ENCODE measurements around the gene FGGY.

FGGY gene

GRCh38 chr1:59704716-59705115 is 407.8 kb downstream of the FGGY start:
- H2AFZ ChIP-seq (ENCODE audit: low read depth, low read length) = no peak overlapping the region
- H3K4me3 ChIP-seq (ENCODE audit: low read depth in 1 of 2, low read length in 2 of 2) = no peak overlapping the region
- H3K4me2 ChIP-seq (ENCODE audit: insufficient read depth, low read length) = no peak overlapping the region
- H3K9me3 ChIP-seq (ENCODE audit: insufficient read depth, low read length, severe bottlenecking) = no peaks in the 10 kb centered on the region
- H3K79me2 ChIP-seq (ENCODE audit: insufficient read depth, low read length) = no peaks in the 10 kb centered on the region
- ATAC-seq (ENCODE audit: insufficient read depth, low read depth) = no peak
- H4K20me1 ChIP-seq (ENCODE audit: insufficient read depth, low read length) = no peaks in the 10 kb centered on the region
- TF ChIP-seq CTCF (IDR thresholded peaks at IDR 0.05; ENCODE audit: borderline replicate concordance, extremely low read depth, low read length, poor library complexity, severe bottlenecking) (no peak), EZH2 (IDR thresholded peaks at IDR 0.05; ENCODE audit: borderline replicate concordance, low read depth, low read length, severe bottlenecking) (no peak)
- DNase-seq = no peak
- H3K9ac ChIP-seq (ENCODE audit: low read depth, low read length) = no peak overlapping the region
- H3K27ac ChIP-seq (ENCODE audit: low read length) = no peak overlapping the region
- H3K27me3 ChIP-seq (ENCODE audit: insufficient read depth, low read length, poor library complexity) = no peaks in the 10 kb centered on the region
- no peaks in the 10 kb centered on the region for H3K4me1 ChIP-seq (ENCODE audit: insufficient read depth, low read length)
- no peaks in the 10 kb centered on the region for H3K36me3 ChIP-seq (ENCODE audit: insufficient read depth, low read length)

DNA sequence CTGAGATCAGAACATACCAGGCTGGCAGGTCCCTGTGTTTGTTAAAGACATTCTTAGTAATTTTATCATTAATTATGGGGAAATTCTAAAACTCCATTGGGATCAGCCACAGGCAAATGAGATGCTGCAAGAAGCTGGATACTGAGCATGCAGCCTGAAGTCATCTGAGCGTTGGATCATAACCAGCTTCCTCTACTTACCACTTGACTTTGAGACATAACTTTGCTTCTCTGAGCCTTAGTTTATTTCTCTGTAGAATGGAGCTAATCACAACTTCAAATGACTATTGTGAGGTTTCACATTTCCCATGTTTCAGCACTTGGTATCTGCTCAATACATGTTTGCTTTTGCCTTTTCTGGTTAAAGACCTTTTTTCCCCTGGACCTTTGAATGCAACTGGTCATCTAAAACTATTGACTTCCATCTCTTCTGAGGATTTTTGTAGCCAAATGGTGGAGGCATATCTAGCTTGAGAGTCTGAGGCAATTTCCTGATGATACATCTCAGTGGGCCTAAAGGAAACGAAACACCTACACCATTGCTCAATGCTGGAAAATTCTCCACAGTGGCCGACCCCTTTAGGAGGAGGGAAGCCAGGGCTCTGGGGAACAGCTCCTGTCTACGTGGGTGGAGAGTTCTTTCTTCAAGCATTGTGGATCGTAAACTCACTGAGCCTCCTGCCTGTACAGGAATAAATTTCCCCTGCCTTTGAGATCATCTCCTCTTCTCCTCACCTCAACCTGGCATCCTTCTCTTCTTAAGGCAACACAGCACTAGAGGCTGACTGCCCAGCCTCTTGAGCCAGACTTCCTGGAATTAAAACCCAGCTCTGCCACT is 408.8 kb downstream of the FGGY start:
- no peak for TF ChIP-seq CTCF (IDR thresholded peaks at IDR 0.05; ENCODE audit: borderline replicate concordance, extremely low read depth, low read length, poor library complexity, severe bottlenecking)
- no peak for TF ChIP-seq EZH2 (IDR thresholded peaks at IDR 0.05; ENCODE audit: borderline replicate concordance, low read depth, low read length, severe bottlenecking)
- Histone ChIP-seq H3K4me1 (ENCODE audit: insufficient read depth, low read length) (no peaks in the 10 kb centered on the region), H3K4me2 (ENCODE audit: insufficient read depth, low read length) (no peak overlapping the region), H3K36me3 (ENCODE audit: insufficient read depth, low read length) (no peaks in the 10 kb centered on the region), H3K27ac (ENCODE audit: low read length) (no peak overlapping the region), H3K4me3 (ENCODE audit: low read depth in 1 of 2, low read length in 2 of 2) (no peak overlapping the region), H4K20me1 (ENCODE audit: insufficient read depth, low read length) (no peaks in the 10 kb centered on the region), H2AFZ (ENCODE audit: low read depth, low read length) (no peak overlapping the region), H3K27me3 (ENCODE audit: insufficient read depth, low read length, poor library complexity) (no peaks in the 10 kb centered on the region), H3K9me3 (ENCODE audit: insufficient read depth, low read length, severe bottlenecking) (no peaks in the 10 kb centered on the region), H3K9ac (ENCODE audit: low read depth, low read length) (no peak overlapping the region), H3K79me2 (ENCODE audit: insufficient read depth, low read length) (no peaks in the 10 kb centered on the region)
- DNase-seq = no peak
- no peak for ATAC-seq (ENCODE audit: insufficient read depth, low read depth)

DNA sequence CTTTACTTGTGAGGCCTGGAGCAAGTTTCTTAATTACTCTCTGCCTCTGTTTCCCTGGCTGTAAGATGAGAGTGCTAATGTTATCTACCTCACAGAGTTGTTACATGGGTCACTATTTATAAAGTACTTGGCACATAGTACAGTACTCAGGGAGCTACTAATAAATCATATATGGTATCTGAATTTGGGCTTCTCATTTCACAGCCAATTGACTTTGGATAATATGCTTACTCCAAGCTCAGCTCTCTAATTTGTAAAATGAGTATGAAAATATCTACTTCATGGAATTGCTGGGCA is 409.4 kb downstream of the FGGY start:
- no peaks in the 10 kb centered on the region for H3K79me2 ChIP-seq (ENCODE audit: insufficient read depth, low read length)
- TF ChIP-seq CTCF (IDR thresholded peaks at IDR 0.05; ENCODE audit: borderline replicate concordance, extremely low read depth, low read length, poor library complexity, severe bottlenecking) (no peak), EZH2 (IDR thresholded peaks at IDR 0.05; ENCODE audit: borderline replicate concordance, low read depth, low read length, severe bottlenecking) (no peak)
- H3K9ac ChIP-seq (ENCODE audit: low read depth, low read length) = no peak overlapping the region
- H3K27me3 ChIP-seq (ENCODE audit: insufficient read depth, low read length, poor library complexity) = no peaks in the 10 kb centered on the region
- H3K36me3 ChIP-seq (ENCODE audit: insufficient read depth, low read length) = no peaks in the 10 kb centered on the region
- H3K9me3 ChIP-seq (ENCODE audit: insufficient read depth, low read length, severe bottlenecking) = no peaks in the 10 kb centered on the region
- H4K20me1 ChIP-seq (ENCODE audit: insufficient read depth, low read length) = no peaks in the 10 kb centered on the region
- no peak overlapping the region for H3K4me2 ChIP-seq (ENCODE audit: insufficient read depth, low read length)
- H3K4me1 ChIP-seq (ENCODE audit: insufficient read depth, low read length) = no peaks in the 10 kb centered on the region
- ATAC-seq (ENCODE audit: insufficient read depth, low read depth) = no peak
- DNase-seq = no peak
- H3K27ac ChIP-seq (ENCODE audit: low read length) = no peak overlapping the region
- no peak overlapping the region for H3K4me3 ChIP-seq (ENCODE audit: low read depth in 1 of 2, low read length in 2 of 2)
- H2AFZ ChIP-seq (ENCODE audit: low read depth, low read length) = no peak overlapping the region

Data from DND-41 (cell line).